Measurements from ENCODE around the gene STYXL2.

DNA sequence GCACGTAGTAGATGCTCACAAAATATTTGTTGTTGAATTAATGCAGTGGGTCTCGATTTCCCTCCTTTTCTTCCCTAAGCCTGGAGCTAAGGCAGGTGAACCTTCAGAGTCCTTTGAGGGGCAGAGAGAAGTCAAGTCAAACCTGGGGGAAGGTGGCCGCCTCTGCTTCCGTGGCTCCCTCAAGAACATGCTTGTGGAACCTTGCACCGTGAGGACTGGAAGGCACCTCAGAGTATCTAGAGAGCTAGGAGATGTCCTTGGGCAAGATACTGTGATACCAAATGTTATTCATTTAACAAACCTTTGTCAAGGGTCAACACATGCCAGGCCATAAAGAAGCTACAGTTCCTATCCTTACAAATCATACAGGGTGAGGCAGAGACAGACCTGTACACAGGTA is 42.0 kb upstream of the STYXL2 start:
- TF ChIP-seq, protein P1, sequence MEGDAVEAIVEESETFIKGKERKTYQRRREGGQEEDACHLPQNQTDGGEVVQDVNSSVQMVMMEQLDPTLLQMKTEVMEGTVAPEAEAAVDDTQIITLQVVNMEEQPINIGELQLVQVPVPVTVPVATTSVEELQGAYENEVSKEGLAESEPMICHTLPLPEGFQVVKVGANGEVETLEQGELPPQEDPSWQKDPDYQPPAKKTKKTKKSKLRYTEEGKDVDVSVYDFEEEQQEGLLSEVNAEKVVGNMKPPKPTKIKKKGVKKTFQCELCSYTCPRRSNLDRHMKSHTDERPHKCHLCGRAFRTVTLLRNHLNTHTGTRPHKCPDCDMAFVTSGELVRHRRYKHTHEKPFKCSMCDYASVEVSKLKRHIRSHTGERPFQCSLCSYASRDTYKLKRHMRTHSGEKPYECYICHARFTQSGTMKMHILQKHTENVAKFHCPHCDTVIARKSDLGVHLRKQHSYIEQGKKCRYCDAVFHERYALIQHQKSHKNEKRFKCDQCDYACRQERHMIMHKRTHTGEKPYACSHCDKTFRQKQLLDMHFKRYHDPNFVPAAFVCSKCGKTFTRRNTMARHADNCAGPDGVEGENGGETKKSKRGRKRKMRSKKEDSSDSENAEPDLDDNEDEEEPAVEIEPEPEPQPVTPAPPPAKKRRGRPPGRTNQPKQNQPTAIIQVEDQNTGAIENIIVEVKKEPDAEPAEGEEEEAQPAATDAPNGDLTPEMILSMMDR (IDR thresholded peaks at IDR 0.05), result no peak
- TF ChIP-seq POLR2A (IDR thresholded peaks at IDR 0.05), result no peak
